NB4 (cell line): ENCODE results near the gene PNMA6A.

Source experiments
- TF ChIP-seq, protein P1 (sequence below): IDR thresholded peaks from 2 replicates; pipeline ENCODE4 v1.6.1; 2011; ENCODE audit warnings: low read depth, low read length
- TF ChIP-seq, protein P2 (sequence below): IDR thresholded peaks from one replicate; pipeline ENCODE4 v1.5.1; 2012; ENCODE audit warnings: low read depth, low read length

DNA sequence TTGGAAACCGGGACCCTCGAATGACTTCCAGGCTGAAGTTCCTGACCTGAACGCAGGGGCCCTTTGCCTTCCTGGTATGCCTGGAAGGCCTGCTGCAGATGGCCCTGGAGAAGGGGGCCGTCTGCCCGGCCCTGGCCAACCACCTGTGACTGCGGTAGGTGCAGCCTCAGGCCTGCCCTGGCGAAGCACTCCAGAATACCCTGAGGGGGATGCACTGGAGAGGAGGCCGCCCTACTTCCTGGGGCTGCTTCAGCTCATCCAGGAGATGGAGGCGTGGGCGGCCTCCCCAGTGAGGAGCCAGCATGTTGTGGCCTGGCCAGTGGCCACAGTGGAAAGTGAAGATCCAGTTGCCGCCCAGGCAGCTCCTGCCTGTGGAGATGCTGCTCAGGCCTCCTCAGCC lies 42.4 kb upstream of the PNMA6A start:
- TF ChIP-seq, protein P1, sequence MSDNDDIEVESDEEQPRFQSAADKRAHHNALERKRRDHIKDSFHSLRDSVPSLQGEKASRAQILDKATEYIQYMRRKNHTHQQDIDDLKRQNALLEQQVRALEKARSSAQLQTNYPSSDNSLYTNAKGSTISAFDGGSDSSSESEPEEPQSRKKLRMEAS = no peak
- TF ChIP-seq, protein P2, sequence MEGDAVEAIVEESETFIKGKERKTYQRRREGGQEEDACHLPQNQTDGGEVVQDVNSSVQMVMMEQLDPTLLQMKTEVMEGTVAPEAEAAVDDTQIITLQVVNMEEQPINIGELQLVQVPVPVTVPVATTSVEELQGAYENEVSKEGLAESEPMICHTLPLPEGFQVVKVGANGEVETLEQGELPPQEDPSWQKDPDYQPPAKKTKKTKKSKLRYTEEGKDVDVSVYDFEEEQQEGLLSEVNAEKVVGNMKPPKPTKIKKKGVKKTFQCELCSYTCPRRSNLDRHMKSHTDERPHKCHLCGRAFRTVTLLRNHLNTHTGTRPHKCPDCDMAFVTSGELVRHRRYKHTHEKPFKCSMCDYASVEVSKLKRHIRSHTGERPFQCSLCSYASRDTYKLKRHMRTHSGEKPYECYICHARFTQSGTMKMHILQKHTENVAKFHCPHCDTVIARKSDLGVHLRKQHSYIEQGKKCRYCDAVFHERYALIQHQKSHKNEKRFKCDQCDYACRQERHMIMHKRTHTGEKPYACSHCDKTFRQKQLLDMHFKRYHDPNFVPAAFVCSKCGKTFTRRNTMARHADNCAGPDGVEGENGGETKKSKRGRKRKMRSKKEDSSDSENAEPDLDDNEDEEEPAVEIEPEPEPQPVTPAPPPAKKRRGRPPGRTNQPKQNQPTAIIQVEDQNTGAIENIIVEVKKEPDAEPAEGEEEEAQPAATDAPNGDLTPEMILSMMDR = no peak
